Measurements from ENCODE around the gene TBC1D16. TPM values are rescaled to one million over a fixed set of nuclear protein-coding genes. Genes with fewer than 3 reads are reported as not detected.

TBC1D16 gene
- total RNA-seq, 4 donors from 2014 or later = 5.8 to 8.1 (median 7.0) TPM

GRCh38 chr17:79949656-79950209 lies 85.9 kb downstream of the TBC1D16 start:
- intact Hi-C loops (cut with DNase I; ENCODE audit: low total_unique reads) (no loop called here), in situ Hi-C loops (cut with MboI; ENCODE audit: low sequenced_read_pairs in 4 of 4) (no loop called here)
- ATAC-seq (no peak), DNase-seq (no peak)
- Histone ChIP-seq H3K27ac (no peak overlapping the region), H3K9me3 (no peaks in the 10 kb centered on the region), H3K36me3 (no peaks in the 10 kb centered on the region), H3K4me3 (no peak overlapping the region), H3K27me3 (no peaks in the 10 kb centered on the region), H3K4me1 (no peaks in the 10 kb centered on the region)
- TF ChIP-seq, protein P1, sequence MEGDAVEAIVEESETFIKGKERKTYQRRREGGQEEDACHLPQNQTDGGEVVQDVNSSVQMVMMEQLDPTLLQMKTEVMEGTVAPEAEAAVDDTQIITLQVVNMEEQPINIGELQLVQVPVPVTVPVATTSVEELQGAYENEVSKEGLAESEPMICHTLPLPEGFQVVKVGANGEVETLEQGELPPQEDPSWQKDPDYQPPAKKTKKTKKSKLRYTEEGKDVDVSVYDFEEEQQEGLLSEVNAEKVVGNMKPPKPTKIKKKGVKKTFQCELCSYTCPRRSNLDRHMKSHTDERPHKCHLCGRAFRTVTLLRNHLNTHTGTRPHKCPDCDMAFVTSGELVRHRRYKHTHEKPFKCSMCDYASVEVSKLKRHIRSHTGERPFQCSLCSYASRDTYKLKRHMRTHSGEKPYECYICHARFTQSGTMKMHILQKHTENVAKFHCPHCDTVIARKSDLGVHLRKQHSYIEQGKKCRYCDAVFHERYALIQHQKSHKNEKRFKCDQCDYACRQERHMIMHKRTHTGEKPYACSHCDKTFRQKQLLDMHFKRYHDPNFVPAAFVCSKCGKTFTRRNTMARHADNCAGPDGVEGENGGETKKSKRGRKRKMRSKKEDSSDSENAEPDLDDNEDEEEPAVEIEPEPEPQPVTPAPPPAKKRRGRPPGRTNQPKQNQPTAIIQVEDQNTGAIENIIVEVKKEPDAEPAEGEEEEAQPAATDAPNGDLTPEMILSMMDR (IDR thresholded peaks at IDR 0.05 in 4 of 5, conservative IDR thresholded peaks at IDR 0.05 in 1 of 5) = no peak
- TF ChIP-seq POLR2A (IDR thresholded peaks at IDR 0.05) = no peak

GRCh38 chr17:79948945-79949655 lies 86.6 kb downstream of the TBC1D16 start:
- DNase-seq (no peak), ATAC-seq (no peak)
- TF ChIP-seq, protein P1 (IDR thresholded peaks at IDR 0.05 in 4 of 5, conservative IDR thresholded peaks at IDR 0.05 in 1 of 5) = no peak
- TF ChIP-seq POLR2A (IDR thresholded peaks at IDR 0.05) = no peak
- Histone ChIP-seq H3K4me3 (no peak overlapping the region), H3K27me3 (no peaks in the 10 kb centered on the region), H3K9me3 (no peaks in the 10 kb centered on the region), H3K27ac (no peak overlapping the region), H3K36me3 (no peaks in the 10 kb centered on the region), H3K4me1 (no peaks in the 10 kb centered on the region)
- in situ Hi-C loops (cut with MboI; ENCODE audit: low sequenced_read_pairs in 4 of 4) (no loop called here), intact Hi-C loops (cut with DNase I; ENCODE audit: low total_unique reads) (no loop called here)

GRCh38 chr17:79948406-79948944 lies 87.2 kb downstream of the TBC1D16 start:
- intact Hi-C loops (cut with DNase I; ENCODE audit: low total_unique reads) = no loop called here
- Histone ChIP-seq H3K36me3 (no peaks in the 10 kb centered on the region), H3K9me3 (no peaks in the 10 kb centered on the region), H3K27me3 (no peaks in the 10 kb centered on the region), H3K27ac (no peak overlapping the region), H3K4me3 (no peak overlapping the region), H3K4me1 (no peaks in the 10 kb centered on the region)
- ATAC-seq = no peak
- no peak for TF ChIP-seq POLR2A (IDR thresholded peaks at IDR 0.05)
- TF ChIP-seq, protein P1 (IDR thresholded peaks at IDR 0.05 in 4 of 5, conservative IDR thresholded peaks at IDR 0.05 in 1 of 5) = no peak
- in situ Hi-C loops (cut with MboI; ENCODE audit: low sequenced_read_pairs in 4 of 4) = no loop called here
- no peak for DNase-seq

DNA sequence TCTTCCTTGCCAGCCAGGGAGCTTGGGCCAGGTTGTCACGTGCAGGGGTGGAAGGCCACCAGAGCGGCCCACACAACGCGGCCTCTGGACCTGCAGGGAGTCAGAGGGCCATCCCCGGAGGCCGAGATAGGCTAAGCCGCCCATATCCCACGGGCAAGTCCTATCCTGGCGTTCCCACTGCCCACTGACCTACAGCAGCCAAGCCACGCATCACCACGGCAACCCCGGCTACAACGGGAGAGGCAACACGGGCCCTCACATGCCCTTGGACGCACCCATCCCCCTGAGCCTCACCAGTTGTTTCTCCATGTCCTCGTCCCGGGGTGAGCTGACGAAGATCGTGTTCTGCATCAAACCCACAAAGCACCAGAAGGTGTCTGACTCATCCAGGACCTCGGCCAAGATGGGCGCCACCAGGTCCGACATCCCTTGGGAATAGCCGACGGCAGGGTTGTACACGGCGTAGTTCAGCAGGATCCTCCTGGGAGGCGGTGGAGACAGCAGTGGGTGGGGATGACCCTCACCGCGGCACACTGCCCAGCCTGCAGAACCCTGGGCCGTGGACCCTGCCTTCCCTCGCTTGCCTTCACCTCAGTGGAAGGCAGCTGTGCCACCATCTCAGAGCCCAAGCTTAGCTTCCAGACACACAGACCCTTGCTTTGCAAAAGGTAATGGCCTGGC lies 88.2 kb downstream of the TBC1D16 start:
- H3K27ac ChIP-seq = no peak overlapping the region
- no peaks in the 10 kb centered on the region for H3K4me1 ChIP-seq
- in situ Hi-C loops (cut with MboI; ENCODE audit: low sequenced_read_pairs in 4 of 4) (no loop called here), intact Hi-C loops (cut with DNase I; ENCODE audit: low total_unique reads) (no loop called here)
- TF ChIP-seq, protein P1 (IDR thresholded peaks at IDR 0.05 in 4 of 5, conservative IDR thresholded peaks at IDR 0.05 in 1 of 5) = no peak
- no peak for TF ChIP-seq POLR2A (IDR thresholded peaks at IDR 0.05)
- H3K9me3 ChIP-seq = no peaks in the 10 kb centered on the region
- DNase-seq = peak in 1 of 2 donors; percentile 59
- H3K4me3 ChIP-seq = no peak overlapping the region
- peak in 1 of 2 donors; percentile 62 for ATAC-seq
- no peaks in the 10 kb centered on the region for H3K27me3 ChIP-seq
- no peaks in the 10 kb centered on the region for H3K36me3 ChIP-seq

All from gastrocnemius medialis (tissue), 4 donors.